ENCODE results near the gene CACNB2. TPM values are rescaled to one million over a fixed set of nuclear protein-coding genes. Genes with fewer than 3 reads are reported as not detected.
"Not testable (repeated sequence)": the region's sequence is repeated elsewhere in the genome, so short reads cannot be mapped to it uniquely, and the experiment has no call there.

CACNB2 gene
- total RNA-seq, 1 donor from 2014 or later = 0.13 TPM

DNA sequence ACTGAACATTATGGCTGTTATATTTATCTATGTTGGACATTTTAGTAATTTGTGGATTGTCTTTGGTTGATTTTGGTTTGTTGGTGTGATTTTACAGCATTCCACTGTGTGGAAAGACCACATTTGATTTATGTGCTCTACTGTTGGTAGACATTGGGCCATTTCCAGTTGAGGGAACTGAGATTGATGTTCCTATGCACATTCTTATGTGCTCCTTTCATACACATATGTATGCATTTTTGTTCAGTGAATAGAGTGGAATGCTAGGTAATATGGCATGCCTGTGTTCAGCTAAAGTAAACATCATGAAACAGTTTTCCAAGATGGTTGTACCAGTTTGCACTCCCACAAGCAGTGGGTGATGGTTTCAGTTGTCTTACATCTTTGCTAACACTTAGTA, 15.1 kb downstream of the CACNB2 start:
- Mint-ChIP-seq H3K4me3 (no peak overlapping the region), H3K27ac (no peak overlapping the region), H3K27me3 (ENCODE audit: insufficient read depth) (no peaks in the 10 kb centered on the region), H3K4me1 (ENCODE audit: low read depth) (no peaks in the 10 kb centered on the region), H3K36me3 (ENCODE audit: low read depth) (no peaks in the 10 kb centered on the region), H3K9me3 (no peaks in the 10 kb centered on the region)
- no peak for DNase-seq (ENCODE audit: low spot score)
- intact Hi-C loops (cut with micrococcal nuclease) = no loop called here

DNA sequence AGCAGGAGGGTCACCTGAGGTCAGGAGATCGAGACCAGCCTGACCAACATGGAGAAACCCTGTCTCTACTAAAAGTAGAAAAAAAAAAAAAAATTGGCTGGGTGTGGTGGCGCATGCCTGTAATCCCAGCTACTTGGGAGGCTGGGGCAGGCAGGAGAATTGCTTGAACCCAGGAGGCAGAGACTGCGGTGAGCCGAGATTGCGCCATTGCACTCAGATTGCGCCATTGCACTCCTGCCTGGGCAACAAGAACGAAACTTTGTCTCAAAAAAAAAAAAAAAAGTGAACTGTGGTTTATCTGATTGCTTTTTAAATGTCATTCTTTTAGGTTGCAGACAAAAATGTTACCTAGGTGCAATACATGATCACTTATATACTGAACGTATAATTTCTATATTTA, 16.6 kb downstream of the CACNB2 start:
- H3K36me3 Mint-ChIP-seq (ENCODE audit: low read depth); H3K9me3 Mint-ChIP-seq; H3K27me3 Mint-ChIP-seq (ENCODE audit: insufficient read depth); H3K4me3 Mint-ChIP-seq; H3K27ac Mint-ChIP-seq; intact Hi-C loops (cut with micrococcal nuclease); DNase-seq (ENCODE audit: low spot score); H3K4me1 Mint-ChIP-seq (ENCODE audit: low read depth): not testable (repeated sequence)

DNA sequence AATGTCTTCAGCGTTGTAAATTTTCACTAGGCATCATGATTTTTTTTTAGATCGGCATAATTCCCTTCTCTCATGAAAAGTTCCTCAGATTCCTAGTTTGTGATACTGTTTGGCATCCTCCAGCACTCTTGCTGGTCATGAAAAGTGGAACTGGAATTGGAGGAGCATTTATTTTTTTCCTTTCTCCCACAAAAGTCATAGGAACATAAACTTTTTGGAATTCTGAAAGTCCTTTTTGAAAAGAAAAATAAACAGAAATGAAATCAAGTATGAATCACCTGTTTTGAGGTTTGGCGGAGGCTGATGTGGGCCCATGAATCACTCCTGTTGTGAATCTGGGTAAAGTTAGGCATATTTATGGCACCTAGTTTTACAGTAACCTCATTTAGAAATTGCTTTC, 17.7 kb downstream of the CACNB2 start:
- no peak overlapping the region for H3K27ac Mint-ChIP-seq
- no peaks in the 10 kb centered on the region for H3K27me3 Mint-ChIP-seq (ENCODE audit: insufficient read depth)
- no peak for DNase-seq (ENCODE audit: low spot score)
- intact Hi-C loops (cut with micrococcal nuclease) = no loop called here
- H3K9me3 Mint-ChIP-seq = no peaks in the 10 kb centered on the region
- no peaks in the 10 kb centered on the region for H3K4me1 Mint-ChIP-seq (ENCODE audit: low read depth)
- no peak overlapping the region for H3K4me3 Mint-ChIP-seq
- H3K36me3 Mint-ChIP-seq (ENCODE audit: low read depth) = no peaks in the 10 kb centered on the region

DNA sequence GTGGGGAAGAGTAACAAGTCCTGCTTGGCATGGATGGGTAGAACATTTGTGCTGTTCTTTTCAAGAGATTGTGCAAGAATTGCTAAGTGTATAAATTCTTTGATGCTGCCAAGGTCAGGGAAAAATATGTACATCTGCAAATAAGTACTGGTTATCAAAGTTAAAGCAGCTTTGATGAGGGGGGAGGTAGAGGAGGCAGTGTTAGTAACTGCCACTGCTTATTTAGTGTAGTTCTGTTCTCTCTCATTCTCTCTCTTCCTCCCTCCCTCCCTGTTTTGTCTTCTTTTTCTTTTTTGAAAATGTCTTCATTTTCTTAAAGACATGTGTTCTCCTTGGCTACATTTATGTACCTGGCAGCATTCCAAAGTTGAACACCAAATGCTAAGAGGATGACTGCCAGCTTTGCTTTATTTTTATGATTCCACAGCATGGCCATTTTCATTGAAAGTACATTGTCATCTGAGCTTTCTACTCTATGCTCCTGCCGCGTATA, 18.6 kb downstream of the CACNB2 start:
- intact Hi-C loops (cut with micrococcal nuclease) = no loop called here
- no peaks in the 10 kb centered on the region for H3K4me1 Mint-ChIP-seq (ENCODE audit: low read depth)

DNA sequence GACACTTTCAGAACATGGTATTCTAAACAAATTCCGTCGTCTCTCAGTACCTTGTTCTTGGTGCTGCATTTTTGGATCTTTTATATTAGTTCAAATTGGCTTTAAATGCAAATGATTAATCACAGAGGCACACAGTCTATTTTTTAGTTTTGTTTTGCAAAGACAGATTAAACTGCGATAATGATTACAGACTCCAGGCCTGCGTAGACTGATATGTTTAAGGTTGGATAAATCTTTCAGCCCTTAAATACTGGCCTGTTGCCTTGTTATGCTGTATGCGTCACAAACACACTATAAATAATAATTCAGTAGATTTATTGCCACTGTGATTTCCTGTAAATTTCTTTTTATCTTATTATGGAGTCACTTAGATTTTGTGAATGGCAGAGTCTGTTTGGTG, 19.3 kb downstream of the CACNB2 start:
- no peaks in the 10 kb centered on the region for H3K9me3 Mint-ChIP-seq
- no peak overlapping the region for H3K4me3 Mint-ChIP-seq
- no peak overlapping the region for H3K27ac Mint-ChIP-seq
- no peaks in the 10 kb centered on the region for H3K27me3 Mint-ChIP-seq (ENCODE audit: insufficient read depth)
- H3K4me1 Mint-ChIP-seq (ENCODE audit: low read depth) = no peaks in the 10 kb centered on the region
- intact Hi-C loops (cut with micrococcal nuclease) = no loop called here
- no peaks in the 10 kb centered on the region for H3K36me3 Mint-ChIP-seq (ENCODE audit: low read depth)
- DNase-seq (ENCODE audit: low spot score) = no peak

More for the DNA sequence above, 18.6 kb downstream of the CACNB2 start:
- no peak overlapping the region for H3K4me3 Mint-ChIP-seq
- H3K27me3 Mint-ChIP-seq (ENCODE audit: insufficient read depth) = no peaks in the 10 kb centered on the region
- H3K9me3 Mint-ChIP-seq = no peaks in the 10 kb centered on the region
- no peak overlapping the region for H3K27ac Mint-ChIP-seq
- no peaks in the 10 kb centered on the region for H3K36me3 Mint-ChIP-seq (ENCODE audit: low read depth)
- DNase-seq (ENCODE audit: low spot score) = no peak

DNA sequence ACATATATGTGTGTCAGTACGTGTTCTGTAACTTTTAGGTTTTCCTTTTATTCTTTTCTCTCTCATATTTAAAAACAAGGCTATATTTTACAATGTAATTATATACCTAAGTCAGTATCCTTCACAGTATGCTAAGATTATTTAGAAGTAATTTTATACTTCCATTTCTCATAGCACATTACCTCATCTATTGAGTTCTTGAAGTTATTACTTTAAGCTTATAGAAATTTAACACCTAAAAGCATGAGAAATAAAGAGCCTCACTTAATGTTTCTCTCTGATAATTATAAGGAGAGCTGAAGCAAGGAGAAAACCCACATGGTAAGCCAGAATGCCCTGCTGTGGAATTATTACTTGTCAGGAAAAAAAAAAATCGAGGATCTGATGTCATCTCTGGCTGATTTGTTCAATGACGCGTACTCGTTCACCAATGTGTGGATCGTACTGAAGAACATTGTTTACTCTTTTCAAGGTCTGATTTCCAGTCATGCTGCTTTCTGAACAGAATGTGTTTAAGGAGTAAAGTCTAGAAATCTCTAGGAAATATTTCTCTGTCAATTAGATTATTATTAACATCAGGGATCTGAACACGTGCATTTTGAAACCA, 21.9 kb downstream of the CACNB2 start:
- intact Hi-C loops (cut with micrococcal nuclease) = no loop called here
- DNase-seq (ENCODE audit: low spot score) = no peak
- Mint-ChIP-seq H3K36me3 (ENCODE audit: low read depth) (no peaks in the 10 kb centered on the region), H3K9me3 (no peaks in the 10 kb centered on the region), H3K27me3 (ENCODE audit: insufficient read depth) (no peaks in the 10 kb centered on the region), H3K27ac (no peak overlapping the region), H3K4me1 (ENCODE audit: low read depth) (no peaks in the 10 kb centered on the region), H3K4me3 (no peak overlapping the region)

DNA sequence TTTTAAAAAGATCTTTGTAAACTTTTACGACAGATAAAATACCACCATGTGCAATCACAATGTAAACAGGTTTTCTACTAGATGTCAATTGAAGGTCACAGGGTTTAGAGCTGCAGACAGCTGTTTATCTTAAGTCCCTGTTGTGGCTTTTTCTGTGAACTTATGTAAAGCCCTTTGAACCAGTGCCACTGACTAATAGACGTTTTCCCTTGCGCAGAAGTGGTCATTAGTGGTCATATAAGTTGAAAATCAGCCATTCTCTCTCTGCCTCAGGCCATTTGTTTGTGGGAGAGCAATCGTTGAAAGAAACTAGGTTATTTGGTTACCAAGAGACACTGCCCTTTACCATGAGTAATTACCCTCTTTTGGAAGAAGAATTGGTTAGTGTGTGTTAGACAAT, 23.9 kb downstream of the CACNB2 start:
- no peaks in the 10 kb centered on the region for H3K4me1 Mint-ChIP-seq (ENCODE audit: low read depth)
- DNase-seq (ENCODE audit: low spot score) = no peak
- no peak overlapping the region for H3K4me3 Mint-ChIP-seq
- H3K27ac Mint-ChIP-seq = no peak overlapping the region
- no peaks in the 10 kb centered on the region for H3K36me3 Mint-ChIP-seq (ENCODE audit: low read depth)
- H3K9me3 Mint-ChIP-seq = no peaks in the 10 kb centered on the region
- H3K27me3 Mint-ChIP-seq (ENCODE audit: insufficient read depth) = no peaks in the 10 kb centered on the region
- intact Hi-C loops (cut with micrococcal nuclease) = no loop called here

DNA sequence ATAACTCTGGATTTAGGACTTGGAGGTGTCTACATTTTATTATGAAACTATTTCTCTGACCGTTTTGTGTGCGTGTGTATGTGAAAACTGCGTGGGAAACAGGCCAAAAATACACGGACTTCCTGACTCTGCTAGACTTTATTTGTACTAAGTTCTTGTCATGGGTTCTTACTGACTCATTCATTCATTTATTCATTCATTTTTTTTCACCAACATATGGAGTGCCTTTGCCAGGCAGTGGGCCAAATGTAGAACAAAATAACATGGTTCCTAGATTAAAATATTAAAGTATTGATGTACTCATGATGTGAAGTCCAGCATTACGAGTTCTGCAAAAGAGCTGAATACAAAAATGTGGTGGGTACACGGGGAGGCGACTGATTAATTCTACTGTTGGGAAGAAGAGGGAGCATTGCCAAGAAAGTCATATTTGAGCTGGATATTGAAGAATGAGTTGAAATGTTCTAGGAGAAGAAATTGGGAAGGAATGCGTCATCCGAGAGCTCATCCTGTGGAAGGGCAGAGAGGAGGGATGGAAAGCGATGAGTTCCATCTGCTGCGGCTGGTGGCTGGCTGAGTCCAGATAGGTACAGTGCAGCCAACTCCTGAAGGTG, 24.6 kb downstream of the CACNB2 start:
- H3K36me3 Mint-ChIP-seq (ENCODE audit: low read depth) = no peaks in the 10 kb centered on the region
- H3K9me3 Mint-ChIP-seq = no peaks in the 10 kb centered on the region
- no peak overlapping the region for H3K4me3 Mint-ChIP-seq
- H3K27ac Mint-ChIP-seq = no peak overlapping the region
- DNase-seq (ENCODE audit: low spot score) = no peak
- no peaks in the 10 kb centered on the region for H3K4me1 Mint-ChIP-seq (ENCODE audit: low read depth)
- no peaks in the 10 kb centered on the region for H3K27me3 Mint-ChIP-seq (ENCODE audit: insufficient read depth)
- intact Hi-C loops (cut with micrococcal nuclease) = no loop called here

DNA sequence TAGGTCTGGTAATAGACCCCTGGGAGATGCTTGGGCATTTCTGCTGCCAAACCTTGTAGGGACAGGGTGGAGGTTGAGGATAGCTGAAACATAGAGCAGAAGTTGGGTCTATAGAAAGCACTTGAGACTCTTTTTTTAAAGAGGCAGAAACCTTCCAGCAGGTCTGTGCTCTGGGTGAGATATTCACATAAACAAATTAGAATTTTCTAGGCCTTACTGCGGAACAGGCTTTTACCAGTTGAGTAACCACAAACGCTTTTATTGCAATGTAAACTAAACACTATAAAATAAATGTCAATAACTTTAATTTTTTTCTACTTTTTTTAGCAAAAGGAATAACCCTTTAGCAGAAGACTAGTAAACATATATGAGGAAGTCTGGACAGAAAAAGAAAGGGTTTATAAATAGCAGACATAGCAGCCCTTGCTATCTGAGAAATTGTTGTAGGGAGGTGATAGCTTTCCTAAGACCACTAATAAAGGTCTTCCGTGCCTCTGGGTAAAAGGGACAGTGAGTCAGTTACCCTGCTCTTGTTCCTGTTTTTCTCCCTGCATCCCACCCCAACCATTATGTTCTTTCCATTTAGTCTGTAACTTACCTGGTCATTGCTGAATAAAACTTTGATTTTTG, 38.7 kb downstream of the CACNB2 start:
- DNase-seq (ENCODE audit: low spot score) = no peak
- H3K9me3 Mint-ChIP-seq = no peaks in the 10 kb centered on the region
- no peak overlapping the region for H3K4me3 Mint-ChIP-seq
- intact Hi-C loops (cut with micrococcal nuclease) = no loop called here
- no peak overlapping the region for H3K27ac Mint-ChIP-seq
- H3K27me3 Mint-ChIP-seq (ENCODE audit: insufficient read depth) = no peaks in the 10 kb centered on the region
- H3K4me1 Mint-ChIP-seq (ENCODE audit: low read depth) = no peaks in the 10 kb centered on the region
- no peaks in the 10 kb centered on the region for H3K36me3 Mint-ChIP-seq (ENCODE audit: low read depth)

DNA sequence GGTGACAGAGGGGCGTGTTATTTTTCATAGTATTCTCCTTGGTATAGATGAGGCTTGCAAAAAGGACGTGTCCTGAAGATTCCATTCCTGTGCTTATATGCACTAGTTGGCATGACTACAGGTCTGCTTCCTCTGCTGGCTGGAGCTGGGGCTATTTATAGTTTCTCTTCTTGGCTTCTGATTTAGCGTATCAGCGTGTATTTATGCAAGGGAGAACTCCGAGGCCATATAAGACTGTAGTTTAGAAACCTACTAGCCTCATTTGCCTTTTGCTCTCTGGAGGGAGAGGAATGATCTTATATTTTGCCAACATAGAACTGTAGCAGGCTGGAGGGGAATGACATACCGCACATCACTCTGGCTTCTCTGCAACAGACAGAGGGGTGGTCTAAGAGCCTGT, 39.7 kb downstream of the CACNB2 start:
- Mint-ChIP-seq H3K9me3 (no peaks in the 10 kb centered on the region), H3K27me3 (ENCODE audit: insufficient read depth) (no peaks in the 10 kb centered on the region), H3K27ac (no peak overlapping the region), H3K4me3 (no peak overlapping the region), H3K36me3 (ENCODE audit: low read depth) (no peaks in the 10 kb centered on the region), H3K4me1 (ENCODE audit: low read depth) (no peaks in the 10 kb centered on the region)
- intact Hi-C loops (cut with micrococcal nuclease) = no loop called here
- no peak for DNase-seq (ENCODE audit: low spot score)

DNA sequence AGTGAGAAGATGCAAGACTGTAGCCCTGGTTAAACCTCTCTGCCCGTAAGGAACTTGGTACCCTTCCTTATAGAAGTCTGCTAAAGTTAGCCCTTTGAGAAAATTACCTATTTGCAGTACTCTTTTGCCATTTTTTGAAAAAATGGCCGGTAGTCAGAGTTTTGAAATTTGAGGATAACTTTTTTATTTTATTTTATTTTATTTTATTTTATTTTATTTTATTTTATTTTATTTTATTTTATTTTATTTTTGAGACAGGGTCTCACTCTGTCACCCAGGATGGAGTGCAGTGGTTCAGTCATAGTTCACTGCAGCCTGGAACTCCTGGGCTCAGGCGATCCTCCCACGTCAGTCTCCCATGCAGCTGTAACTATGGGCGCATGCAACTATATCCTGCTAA, 41.2 kb downstream of the CACNB2 start:
- H3K9me3 Mint-ChIP-seq; intact Hi-C loops (cut with micrococcal nuclease); H3K27me3 Mint-ChIP-seq (ENCODE audit: insufficient read depth); H3K4me3 Mint-ChIP-seq; H3K4me1 Mint-ChIP-seq (ENCODE audit: low read depth); H3K36me3 Mint-ChIP-seq (ENCODE audit: low read depth); DNase-seq (ENCODE audit: low spot score); H3K27ac Mint-ChIP-seq: not testable (repeated sequence)

DNA sequence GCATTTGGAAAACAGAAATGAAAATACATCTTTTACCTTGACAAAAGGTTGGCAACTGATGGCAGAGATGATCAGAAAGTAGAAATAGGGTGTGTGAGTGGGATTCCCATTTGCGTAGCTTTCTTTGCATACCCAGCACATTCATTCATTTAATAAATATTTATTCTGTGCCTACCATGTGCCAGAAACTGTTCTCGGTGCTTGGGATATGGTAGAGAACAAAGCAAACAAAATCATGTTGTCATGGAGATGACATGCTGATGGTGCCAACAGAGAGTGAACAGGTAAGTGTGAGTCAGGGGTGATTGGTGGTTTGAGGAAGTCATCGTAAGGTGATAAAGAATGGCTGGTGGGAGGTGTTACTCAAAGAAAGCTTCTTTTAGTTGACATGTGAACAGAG, 45.4 kb downstream of the CACNB2 start:
- no peaks in the 10 kb centered on the region for H3K36me3 Mint-ChIP-seq (ENCODE audit: low read depth)
- intact Hi-C loops (cut with micrococcal nuclease) = no loop called here

DNA sequence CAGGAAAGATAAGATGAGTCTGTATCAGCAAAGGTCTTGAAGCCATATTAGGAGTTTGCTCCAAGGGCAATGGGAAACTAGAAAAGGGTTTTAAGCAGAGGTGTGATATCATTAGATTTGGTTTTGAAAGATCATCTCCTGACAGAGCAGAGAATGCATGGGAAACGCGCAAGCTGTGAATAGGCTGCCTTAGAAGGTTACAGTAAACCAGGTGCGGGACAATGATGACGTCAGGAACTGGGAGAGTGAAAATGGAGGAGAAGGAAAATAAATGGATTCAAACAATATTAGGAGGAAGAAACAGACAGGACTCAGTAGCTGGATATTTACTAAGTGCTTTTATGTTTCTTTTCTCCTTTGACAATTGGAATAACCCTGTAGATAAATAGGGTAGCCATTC, 50.6 kb downstream of the CACNB2 start:
- Mint-ChIP-seq H3K27me3 (ENCODE audit: insufficient read depth) (no peaks in the 10 kb centered on the region), H3K27ac (no peak overlapping the region), H3K36me3 (ENCODE audit: low read depth) (no peaks in the 10 kb centered on the region), H3K4me1 (ENCODE audit: low read depth) (no peaks in the 10 kb centered on the region), H3K9me3 (no peaks in the 10 kb centered on the region), H3K4me3 (no peak overlapping the region)
- intact Hi-C loops (cut with micrococcal nuclease) = no loop called here
- DNase-seq (ENCODE audit: low spot score) = no peak

More for the DNA sequence above, 45.4 kb downstream of the CACNB2 start:
- Mint-ChIP-seq H3K27me3 (ENCODE audit: insufficient read depth) (no peaks in the 10 kb centered on the region), H3K27ac (no peak overlapping the region), H3K4me1 (ENCODE audit: low read depth) (no peaks in the 10 kb centered on the region), H3K9me3 (no peaks in the 10 kb centered on the region), H3K4me3 (no peak overlapping the region)
- DNase-seq (ENCODE audit: low spot score) = no peak
